RPMI7951 (cell line): ENCODE data around the gene TOP3A. TPM values are rescaled to one million over a fixed set of nuclear protein-coding genes. Genes with fewer than 3 reads are reported as not detected.
"Not testable (repeated sequence)": the region's sequence is repeated elsewhere in the genome, so short reads cannot be mapped to it uniquely, and the experiment has no call there.

ENCODE experiments used
- DNase-seq: peaks from one replicate; pipeline ENCODE4 v3.0.0-alpha.2; 2012; ENCODE audit warnings: low read depth
- total RNA-seq: library from RNA; depleted of rRNA; stranded (reverse); fragments of >200 nt; shearing (Covaris generic); gene quantifications from 2 replicates; pipeline ENCODE4 v1.2.3, GENCODE V29; 2014

The TOP3A gene
- total RNA-seq, 1 experiment from 2014 or later = 22.7 TPM

DNA sequence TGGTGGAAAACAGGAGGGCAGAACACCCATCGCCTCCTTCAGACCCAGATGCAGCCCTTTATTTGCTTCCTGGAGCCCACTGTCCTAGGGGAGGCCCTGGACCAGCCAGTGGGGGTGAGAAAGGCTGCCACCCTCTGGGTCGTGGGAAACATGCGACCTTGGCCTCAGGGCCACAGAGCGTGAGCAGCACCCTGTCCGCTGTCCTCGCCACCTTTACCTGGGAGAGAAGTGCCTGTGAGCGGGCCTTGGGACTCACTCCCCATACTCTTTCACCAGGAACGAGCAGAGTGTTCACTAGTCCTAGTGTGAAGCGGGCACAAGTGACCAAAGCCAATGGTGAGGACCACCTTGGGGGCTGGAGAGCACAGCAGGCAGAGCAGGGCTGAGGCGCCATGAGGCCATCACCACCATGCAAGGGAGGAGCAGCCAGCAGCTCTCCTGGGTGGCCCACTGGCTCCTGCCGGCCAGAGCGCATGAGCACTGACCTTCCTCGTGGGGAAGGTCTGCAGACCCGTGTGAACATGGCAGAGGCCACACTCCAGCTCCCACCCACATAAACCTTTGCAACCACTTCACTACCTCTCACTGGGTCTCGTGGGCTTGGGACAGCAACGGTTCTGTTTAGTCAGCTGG is 8.8 kb upstream of the TOP3A start:
- no peak for DNase-seq

DNA sequence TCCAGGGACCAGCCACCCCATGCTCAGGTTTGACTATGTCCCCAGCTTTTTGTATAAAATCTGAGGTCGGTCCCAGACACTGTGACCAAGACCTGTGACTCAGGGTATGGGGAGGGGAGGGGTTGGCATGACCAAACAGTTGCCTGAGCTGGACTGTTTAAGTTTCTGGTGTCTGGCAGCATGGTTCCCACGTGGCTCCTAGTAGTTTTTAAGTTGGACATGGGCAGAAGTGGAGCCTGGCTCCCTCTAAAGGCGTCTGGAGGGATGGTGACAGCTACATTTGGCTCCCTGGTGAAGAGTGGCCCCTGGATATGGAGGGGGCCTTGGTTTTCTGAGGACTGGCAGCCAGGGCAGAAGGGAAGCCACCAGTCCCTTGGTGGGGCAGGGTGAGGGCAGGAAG is 8.2 kb upstream of the TOP3A start:
- no peak for DNase-seq

DNA sequence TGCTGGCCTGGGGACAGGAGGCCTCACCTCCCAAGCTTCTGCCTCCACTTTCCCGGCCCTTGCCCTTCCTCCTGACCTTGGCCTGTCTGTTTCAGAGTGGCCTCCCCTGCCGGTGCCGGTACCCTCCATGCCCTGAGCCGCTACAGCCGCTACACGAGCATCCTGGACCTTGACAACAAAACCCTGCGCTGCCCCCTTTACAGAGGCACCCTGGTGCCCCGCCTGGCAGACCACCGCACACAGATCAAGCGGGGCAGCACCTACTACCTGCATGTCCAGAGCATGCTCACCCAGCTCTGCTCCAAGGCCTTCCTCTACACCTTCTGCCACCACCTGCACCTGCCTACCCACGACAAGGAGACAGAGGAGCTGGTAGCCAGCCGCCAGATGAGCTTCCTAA is 7.7 kb upstream of the TOP3A start:
- no peak for DNase-seq

DNA sequence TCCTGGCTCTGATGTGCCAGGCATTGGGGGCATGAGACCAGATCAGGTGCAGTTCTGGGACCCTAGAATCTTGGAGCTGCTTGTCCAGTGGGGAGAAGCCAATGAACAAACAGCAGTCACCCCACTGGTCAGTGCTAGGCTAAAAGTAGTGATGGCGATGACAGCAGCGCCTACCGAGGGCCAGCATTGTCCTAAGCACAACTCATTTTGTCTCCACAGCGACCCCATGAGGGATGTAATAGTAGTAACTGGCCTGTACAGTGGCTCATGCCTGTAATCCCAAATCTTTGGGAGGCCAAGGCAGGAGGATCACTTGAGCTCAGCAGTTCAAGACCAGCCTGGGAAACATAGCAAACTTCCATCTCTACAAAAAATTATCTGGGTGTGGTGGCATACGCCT is 6.5 kb upstream of the TOP3A start:
- no peak for DNase-seq

DNA sequence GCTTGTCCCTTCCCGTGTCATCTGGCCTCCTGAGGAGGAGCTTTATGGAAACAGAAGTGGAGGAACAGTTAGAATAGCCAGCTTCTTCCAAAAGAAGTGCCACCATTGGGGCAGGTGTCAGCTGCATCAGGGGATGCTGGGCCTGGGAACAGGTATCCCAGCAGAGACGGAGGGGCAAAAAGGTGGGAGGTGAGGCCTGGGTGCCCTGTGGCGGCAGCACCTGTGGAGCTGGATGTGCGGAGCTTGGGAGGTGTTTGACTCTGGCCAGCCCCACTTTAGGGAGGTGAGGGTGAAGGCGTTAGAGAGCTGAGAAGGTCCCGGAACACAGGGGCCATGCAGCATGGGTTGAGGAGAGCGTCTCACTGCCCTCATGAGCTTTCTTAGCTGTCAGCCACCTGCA is 5.5 kb upstream of the TOP3A start:
- no peak for DNase-seq

DNA sequence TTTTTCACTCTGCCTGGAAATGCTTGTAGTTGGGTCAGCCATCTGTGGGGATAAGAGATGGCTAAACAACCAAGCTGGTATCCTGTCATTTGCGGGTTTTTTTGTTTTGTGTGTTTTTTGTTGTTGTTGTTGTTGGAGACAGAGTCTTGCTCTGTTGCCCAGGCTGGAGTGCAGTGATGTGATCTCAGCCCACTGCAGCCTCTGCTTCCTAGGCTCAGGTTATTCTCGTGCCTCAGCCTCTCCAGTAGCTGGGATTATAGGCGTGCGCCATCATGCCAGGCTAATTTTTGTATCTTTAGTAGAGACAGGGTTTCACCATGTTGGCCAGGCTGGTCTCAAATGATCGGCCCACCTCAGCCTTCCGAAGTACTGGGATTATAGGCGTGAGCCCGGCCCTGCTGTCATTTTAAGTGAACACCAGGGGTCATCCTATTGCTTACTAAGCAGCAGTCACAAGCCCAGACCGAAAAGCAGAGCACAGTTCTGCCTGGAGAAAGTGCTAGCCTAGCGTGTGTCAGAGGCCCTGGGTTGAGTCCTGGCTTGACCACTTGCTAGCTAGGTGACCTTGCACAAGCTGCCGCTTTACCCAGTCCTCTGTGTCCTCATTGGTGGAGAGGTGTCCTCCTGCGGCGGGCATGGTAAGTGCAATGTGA is 4.9 kb upstream of the TOP3A start:
- peak; percentile 47 for DNase-seq

DNA sequence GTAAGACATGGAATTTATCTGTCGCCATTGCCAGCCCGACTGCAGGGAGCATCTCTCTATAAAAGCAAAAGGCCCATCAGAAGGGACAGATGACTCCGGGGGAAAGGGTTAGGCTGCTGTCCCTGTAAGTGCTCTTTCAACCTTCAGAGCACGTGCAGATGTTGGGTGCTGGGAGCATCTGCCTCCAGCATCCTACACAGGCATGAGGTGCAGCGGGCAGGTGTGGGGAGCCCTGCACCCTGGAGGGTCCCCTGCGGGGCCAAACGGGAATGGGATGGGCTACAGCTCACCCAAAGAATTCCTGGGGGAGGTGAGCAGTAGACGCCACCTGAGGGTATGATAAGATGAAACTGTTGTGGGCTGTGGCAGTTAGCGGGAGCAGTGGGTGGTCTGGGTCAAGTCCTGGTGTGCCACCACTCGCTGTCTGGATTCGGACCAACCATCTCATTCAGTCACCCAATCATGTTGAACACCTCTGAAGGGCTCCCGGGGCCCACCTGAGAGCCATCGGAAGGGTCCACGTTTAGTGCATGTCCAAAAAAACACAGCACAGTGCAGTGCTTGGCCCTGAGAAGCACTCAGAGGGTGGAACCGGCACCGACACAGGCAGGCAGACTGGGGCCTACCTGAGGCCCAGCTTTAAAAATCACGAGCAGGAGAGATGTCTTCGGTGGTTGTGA is 4.1 kb upstream of the TOP3A start:
- no peak for DNase-seq

DNA sequence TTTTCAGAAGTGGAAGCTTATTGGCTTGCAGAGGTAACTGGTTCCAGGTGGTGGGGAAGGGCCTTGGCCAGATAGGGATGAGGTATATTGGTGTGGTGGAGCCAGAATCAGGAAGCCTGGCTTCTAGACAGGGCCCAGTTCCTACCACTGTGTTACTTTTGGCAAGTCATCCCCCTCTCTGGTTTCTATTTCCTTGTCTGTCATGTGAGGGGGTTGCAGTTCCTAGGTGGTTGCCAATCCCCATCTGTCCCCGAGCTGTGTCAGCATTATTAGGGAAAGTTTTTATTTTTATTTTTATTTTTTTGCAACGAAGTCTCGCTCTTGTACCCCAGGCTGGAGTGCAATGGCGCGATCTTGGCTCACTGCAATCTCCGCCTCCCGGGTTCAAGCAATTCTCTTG is 3.3 kb upstream of the TOP3A start:
- no peak for DNase-seq

DNA sequence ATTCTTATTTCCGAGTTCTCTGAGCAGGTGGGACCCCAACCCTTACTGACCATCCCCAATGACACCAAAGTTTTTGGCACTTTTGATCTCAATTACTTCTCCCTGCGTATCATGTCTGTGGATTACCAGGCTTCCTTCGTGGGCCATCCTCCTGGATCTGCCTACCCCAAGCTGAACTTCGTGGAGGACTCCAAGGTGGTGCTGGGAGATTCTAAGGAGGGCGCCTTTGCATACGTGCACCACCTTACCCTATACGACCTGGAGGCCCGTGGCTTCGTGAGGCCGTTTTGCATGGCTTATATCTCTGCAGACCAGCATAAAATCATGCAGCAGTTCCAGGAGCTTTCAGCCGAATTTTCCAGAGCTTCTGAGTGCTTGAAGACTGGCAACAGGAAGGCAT is 1.2 kb upstream of the TOP3A start:
- DNase-seq = no peak

DNA sequence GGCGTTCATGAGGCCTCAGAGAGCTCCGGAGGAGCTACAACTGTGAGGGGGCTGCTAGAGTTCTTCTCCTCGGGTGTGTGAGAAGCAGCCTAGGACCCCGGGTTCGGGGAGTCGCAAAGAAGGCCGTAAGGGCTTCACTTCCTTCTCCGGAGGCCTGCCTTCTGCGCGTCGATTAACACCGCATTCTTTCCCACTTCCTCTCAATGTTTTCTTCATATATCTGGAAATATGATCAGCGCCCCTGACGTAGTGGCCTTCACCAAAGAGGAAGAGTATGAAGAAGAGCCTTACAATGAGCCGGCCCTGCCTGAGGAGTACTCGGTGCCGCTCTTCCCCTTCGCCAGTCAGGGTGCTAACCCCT is 748 bp upstream of the TOP3A start:
- no peak for DNase-seq

DNA sequence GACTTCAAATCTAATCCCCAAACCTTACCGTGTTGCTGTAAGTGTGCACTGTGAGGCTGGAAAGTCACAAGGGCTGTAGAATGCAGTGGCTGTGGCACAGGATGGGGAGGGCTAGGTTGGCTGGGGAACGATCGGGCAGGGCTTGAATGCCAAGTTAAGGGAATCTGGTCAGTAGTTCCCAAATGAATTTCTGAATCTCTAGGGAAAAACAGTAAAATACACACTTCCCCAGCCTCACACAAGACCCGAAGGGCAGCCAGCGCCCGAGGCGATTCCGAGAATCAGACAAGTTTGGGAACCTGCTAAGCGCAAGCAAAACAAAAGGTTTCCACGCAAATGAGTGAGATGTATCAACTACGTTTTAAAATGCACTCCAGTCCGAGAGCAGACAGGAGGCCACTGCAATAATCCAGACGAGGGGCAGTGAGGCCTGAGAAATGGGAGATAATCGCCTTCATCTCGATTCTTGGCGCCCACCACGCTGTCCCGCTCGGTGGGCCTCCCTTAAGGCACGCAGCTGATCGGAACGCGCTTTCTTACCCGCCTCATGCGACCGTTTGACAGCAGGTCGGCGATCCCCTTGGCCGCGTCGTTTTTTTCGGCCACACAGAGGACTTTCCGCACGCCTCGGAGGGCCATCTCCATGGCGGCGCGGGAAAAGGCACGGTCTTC is 599 bp downstream of the TOP3A start:
- DNase-seq = peak; percentile 6

DNA sequence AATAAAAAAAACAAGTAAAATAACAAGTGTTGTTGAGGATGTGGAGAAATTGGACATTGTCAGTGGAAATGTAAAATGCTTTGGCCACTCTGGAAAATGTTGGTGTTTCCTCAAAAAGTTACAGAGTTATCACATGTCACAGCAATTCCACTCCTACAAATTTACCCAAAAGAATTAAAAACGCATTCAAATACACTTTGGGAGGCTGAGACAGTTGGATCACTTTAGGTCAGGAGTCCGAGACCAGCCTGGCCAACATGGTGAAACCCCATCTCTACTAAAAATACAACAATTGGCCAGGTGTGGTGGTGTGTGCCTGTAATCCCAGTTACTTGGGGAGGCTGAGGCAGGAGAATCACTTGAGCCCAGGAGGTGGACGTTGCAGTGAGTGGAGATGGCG is 5.6 kb downstream of the TOP3A start:
- DNase-seq = no peak

DNA sequence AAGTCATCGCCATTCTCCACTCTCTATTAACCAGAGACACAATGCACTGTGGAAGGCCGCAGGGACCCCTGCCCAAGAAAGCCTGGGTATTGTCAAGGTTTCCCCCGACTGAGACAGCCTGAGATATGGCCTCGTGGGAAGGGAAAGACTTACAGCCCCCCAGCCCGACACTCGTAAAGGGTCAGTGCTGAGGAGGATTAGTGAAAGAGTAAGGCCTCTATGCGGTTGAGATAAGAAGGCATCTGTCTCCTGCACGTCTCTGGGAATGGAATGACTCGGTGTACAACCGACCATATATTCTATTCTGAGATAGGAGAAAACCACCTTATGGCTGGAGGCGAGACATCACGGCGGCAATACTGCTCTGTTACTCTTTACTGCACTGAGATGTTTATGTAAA is 11.6 kb downstream of the TOP3A start:
- DNase-seq = not testable (repeated sequence)

DNA sequence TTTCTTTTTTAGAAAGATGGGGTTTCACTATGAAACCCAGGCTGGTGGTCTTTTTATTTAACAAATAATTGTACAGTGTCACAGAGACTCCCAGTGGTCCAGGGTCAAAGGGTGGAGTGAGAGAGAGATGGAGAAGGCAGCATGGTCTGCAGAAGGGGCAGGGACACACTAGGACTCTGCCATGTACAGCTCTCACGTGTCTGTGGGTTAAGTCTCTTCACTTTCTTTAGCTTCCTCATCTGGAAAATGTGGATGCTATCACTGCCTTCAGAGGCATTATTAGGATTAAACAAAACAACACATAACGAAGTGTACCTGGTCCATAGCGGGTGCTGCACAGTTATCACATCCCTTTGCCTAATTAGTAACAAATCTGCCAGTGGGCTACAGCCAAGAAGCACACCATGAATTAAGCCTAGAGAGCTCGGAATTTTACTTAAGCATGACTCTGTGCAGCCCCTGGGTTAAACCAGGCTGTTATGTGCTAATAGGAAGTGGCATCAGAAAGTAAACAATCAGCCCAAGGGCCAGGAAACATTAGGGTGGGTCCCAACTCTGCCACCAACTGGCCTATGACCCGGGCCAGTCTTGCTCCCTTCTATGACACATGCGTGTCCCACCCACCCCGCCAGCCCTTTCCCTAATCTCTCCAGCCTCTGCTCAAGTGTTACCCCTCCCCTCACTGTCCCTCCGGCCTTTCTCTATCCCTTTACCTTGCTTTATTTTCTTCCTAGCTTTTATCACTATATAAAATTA is 13.9 kb downstream of the TOP3A start:
- no peak for DNase-seq

DNA sequence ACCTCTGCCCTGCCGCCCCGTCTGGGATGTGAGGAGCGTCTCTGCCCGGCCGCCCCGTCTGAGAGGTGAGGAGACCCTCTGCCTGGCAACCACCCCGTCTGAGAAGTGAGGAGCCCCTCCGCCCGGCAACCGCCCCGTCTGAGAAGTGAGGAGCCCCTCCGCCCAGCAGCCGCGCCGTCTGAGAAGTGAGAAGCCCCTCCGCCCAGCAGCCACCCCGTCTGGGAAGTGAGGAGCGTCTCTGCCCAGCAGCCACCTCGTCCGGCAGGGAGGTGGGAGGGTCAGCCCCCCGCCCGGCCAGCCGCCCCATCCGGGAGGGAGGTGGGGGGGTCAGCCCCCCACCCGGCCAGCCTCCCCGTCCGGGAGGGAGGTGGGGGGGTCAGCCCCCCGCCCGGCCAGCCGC is 16.7 kb downstream of the TOP3A start:
- not testable (repeated sequence) for DNase-seq

DNA sequence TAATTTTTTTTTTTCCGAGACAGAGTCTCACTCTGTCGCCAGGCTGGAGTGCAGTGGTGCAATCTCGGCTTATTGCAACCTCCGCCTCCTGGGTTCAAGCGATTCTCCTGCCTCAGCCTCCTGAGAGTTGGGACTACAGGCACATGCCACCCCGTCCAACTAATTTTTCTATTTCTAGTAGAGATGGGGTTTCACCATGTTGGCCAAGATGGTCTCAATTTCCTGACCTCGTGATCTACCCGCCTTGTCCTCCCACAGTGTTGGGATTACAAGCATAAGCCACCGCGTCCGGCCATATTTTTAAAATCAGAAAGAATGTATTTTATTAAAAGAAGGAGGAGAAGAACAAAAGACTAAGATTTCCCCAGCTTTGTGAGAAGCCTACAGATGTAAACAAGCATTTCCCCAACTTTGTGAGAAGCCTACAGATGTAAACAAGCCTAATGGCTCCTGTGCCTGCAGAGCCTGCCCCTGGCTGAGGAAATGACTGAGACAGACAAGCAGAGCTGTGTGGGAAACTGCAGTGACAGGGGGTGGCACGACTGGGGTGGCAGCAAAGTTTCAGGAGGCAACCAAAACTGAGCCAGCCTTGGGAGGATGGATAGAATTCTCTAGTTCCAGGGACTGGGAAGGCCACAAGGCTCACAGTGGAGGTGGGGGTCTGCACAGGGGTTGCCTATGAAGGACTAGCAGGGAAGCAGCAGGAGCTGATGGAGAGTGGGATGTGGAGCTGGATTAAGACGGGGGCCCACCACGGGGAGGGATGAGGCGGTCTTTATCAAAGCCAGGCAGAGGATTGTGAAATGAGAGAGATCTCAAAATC is 22.9 kb downstream of the TOP3A start:
- no peak for DNase-seq

DNA sequence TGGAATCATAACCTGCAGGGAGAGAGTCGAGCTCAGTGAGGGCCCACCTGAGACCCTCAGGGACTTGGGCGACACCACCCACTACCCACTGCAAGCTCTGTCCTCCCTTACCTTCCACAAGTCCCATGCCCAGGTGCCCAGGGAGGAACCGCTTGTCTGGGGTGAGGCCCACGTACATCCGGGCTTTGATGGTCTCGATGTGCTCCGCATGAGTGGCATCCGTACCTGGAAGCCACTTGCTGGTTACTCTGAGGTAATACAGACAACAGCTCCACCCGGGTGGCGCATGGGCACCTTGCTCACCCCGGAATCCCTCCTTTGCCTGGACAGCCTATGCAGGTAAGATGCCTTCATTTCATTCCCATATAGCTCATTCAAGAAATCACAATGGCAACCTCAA is 29.5 kb downstream of the TOP3A start:
- no peak for DNase-seq

DNA sequence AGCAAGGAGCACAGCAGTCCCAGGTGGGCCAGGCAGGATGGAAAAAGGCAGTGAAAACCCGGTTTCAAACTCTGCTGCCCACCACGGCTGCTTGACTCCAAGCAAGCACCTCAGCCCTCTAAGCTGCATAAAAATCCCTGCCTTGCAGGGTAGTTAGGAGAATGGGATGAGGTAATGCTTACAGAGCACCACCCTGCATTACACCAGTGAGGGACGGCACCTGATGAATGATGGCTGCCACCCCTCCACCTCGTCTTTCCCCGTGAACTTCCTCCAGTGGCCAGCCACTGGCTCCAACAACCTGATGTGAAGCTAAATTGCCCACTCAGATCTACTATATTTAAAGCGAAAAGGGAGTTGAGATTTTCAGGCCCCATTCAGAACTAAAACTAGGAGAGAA is 33.0 kb downstream of the TOP3A start:
- no peak for DNase-seq

DNA sequence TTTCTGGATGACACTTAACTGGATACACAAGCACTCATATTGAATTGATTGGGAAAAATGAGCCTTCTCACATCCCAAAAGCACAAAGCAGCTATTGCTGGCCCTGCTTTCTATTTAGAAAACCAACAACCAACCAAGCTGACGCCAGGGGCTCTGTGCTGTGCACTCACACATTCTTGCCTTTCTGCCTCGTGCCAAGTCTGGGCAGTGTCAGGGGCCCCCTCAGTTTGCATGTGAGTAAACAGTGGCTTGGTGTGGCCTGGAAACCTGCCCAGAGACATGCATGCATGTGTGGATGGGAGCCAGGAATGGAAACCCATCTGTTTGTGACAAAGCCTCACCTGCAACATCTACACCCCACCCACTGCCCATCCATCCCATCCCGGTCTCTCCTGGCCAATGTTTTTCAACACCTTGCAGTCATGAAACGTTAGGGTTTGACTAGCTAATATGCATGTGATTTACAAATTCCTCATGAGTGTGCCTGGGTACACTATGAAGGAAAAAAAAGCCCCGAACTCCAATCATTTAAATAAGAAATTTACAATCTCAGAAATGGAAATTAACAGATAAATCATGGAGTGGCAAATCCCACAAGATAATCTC is 33.9 kb downstream of the TOP3A start:
- no peak for DNase-seq

DNA sequence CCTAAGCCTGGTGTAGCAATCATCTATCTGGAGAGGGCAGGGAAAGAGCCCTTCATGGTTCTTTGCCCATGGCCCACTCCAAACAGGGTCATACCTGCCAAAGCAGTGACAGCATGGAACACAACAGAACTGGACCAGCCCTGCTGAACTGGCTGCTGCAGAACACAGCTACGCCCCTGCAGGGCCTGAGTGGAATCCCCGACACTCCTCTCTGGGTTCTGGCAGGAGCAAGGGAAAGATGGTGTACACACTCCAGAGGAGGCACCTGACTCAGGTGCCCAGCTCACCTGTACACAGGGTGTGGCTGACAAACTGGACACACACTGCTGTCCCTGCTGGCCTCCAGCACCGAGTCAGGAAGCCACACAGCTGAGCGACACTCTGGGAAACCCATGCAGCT is 34.5 kb downstream of the TOP3A start:
- no peak for DNase-seq

DNA sequence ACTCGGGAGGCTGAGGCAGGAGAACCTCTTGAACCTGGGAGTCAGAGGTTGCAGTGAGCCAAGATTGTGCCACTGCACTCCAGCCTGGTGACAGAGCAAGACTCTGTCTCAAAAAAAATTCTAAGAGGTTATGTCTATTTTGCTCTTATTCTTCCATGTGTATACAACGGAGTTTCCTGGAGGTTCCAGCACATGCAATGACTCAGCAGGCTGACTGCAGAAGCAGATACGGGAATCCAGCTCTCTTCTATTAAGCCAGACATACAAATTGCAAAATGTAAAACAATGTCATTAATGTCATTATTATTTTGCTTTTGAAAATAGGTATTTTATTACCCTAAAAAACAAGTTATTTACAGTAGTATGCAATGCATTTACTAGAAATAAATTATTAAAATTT is 35.9 kb downstream of the TOP3A start:
- no peak for DNase-seq
